Measurements from ENCODE around the gene RAB8A.

DNA sequence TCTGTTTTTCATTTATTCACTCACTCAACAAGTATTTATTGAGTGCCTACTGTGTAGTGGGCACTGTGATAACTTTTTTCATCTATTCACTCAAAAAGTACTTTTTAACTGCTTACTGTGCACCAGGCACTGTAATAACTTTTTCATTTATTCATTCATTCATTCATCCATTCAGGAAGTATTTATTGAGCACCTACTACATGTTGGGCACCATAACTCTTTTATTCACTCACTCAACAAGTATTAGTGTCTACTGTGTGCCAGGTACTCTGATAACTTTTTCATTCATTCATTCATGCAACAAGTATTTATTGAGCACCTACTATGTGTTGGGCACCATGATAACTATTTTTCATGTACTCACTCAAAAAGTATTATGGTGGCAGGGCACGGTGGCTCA lies 54.7 kb downstream of the RAB8A start:
- TF ChIP-seq, protein P1, sequence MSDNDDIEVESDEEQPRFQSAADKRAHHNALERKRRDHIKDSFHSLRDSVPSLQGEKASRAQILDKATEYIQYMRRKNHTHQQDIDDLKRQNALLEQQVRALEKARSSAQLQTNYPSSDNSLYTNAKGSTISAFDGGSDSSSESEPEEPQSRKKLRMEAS (IDR thresholded peaks at IDR 0.05): no peak
- TF ChIP-seq ASH2L (IDR thresholded peaks at IDR 0.05; ENCODE audit: low read length): no peak

All from H1 (cell line).